Middle frontal gyrus (tissue), 1 donor: ENCODE measurements around the gene BLOC1S3.

ENCODE experiments used
- DNase-seq: peaks from one replicate; pipeline ENCODE4 v3.0.0-alpha.2; 2015; ENCODE audit warnings: low spot score; ENCODE audit errors: extremely low spot score

The BLOC1S3 gene

GRCh38 chr19:45161738-45162607, 16.6 kb upstream of the BLOC1S3 start:
- DNase-seq, result no peak

- DNase-seq, result no peak
Measured at GRCh38 chr19:45162608-45163143, 15.9 kb upstream of the BLOC1S3 start.

- DNase-seq, result no peak
Measured at GRCh38 chr19:45163156-45163555, 15.4 kb upstream of the BLOC1S3 start.

GRCh38 chr19:45163751-45164460, 14.7 kb upstream of the BLOC1S3 start:
- DNase-seq, result no peak

- DNase-seq, result no peak
Measured at GRCh38 chr19:45164577-45165335, 13.8 kb upstream of the BLOC1S3 start.

- DNase-seq, result no peak
Measured at GRCh38 chr19:45166723-45167252, 11.8 kb upstream of the BLOC1S3 start.

GRCh38 chr19:45168767-45169351, 9.7 kb upstream of the BLOC1S3 start:
- DNase-seq, result no peak

- DNase-seq, result no peak
Measured at GRCh38 chr19:45169602-45170001, 9.0 kb upstream of the BLOC1S3 start.

GRCh38 chr19:45170146-45171106, 8.2 kb upstream of the BLOC1S3 start:
- DNase-seq, result no peak

- DNase-seq, result no peak
Measured at GRCh38 chr19:45171211-45171623, 7.4 kb upstream of the BLOC1S3 start.

GRCh38 chr19:45172173-45172572, 6.4 kb upstream of the BLOC1S3 start:
- no peak for DNase-seq

GRCh38 chr19:45172611-45173208, 5.9 kb upstream of the BLOC1S3 start:
- DNase-seq, result no peak

- DNase-seq, result no peak
Measured at GRCh38 chr19:45173816-45174215, 4.8 kb upstream of the BLOC1S3 start.

- DNase-seq, result no peak
Measured at GRCh38 chr19:45175515-45176345, 2.9 kb upstream of the BLOC1S3 start.

- DNase-seq, result no peak
Measured at GRCh38 chr19:45177817-45178261, 745 bp upstream of the BLOC1S3 start, which contains the start of gene TRAPPC6A. Gene TRAPPC6A (minus strand): TSS chr19:45178237. CDS start chr19:45178218, 19 bp downstream.

- no peak for DNase-seq
Measured at GRCh38 chr19:45179072-45179891, 698 bp downstream of the BLOC1S3 start.

GRCh38 chr19:45179892-45180370, 1.3 kb downstream of the BLOC1S3 start:
- DNase-seq, result no peak
